Measurements from ENCODE around the gene NUDT4B.
"Not testable (repeated sequence)": the region's sequence is repeated elsewhere in the genome, so short reads cannot be mapped to it uniquely, and the experiment has no call there.

The NUDT4B gene

GRCh38 chr1:148734311-148734662, 14.3 kb upstream of the NUDT4B start:
- DNase-seq (ENCODE audit: insufficient read length, low spot score); FAIRE-seq: not testable (repeated sequence)

DNA sequence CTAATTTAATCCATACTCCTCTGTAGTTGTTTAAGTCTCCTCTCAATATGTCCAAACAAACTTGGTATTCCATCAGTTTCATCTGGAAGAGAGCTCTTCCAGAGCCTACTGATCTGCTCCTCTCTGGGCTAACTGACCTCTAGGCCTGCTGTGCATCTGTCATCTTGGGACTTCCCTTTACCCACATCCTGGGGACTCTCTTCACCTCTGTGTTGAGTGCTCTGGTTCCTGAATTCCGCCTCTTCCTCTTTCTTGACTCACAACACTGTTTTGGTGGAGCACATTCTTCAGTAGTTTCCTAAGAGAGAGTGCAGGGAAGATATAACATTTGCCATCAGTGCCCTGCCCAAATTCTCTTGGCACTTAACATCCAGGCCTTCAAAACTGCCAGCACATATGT, 13.0 kb upstream of the NUDT4B start:
- DNase-seq (ENCODE audit: insufficient read length, low spot score); FAIRE-seq: not testable (repeated sequence)

DNA sequence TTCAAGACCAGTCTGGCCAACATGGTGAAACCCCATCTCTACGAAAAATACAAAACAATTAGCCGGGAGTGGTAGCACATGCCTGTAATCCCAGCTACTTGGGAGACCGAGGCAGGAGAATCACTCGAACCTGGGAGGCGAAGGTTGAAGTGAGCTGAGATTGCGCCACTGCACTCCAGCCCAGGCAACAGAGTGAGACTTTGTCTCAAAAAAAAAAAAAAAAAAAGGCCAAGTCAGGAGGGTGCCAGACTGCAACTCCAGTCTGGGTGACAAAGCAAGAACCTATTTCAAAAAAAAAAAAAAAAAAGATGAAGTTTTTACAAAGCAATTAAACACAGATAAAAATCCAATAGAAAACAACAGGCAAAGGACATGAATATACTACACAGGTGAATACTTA, 9.9 kb upstream of the NUDT4B start:
- not testable (repeated sequence) for FAIRE-seq; DNase-seq (ENCODE audit: insufficient read length, low spot score)

DNA sequence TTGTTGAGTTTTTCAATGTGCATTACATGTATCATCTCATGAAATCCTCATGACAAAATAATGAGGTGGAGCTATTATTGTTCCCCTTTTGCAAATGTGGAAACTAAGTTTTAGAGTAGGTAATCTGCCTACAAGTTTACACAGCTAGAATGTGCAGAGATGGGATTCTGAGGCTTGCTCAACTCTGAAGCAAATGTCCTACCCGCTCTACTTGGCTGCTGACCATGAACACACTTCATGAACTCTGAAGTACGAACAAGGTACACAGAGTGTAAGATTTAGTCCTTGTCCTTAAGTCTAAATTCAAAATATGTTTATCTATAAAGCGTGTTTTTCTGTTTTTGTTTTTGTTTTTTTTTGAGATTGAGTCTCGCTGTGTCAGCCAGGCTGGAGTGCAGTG, 5.4 kb upstream of the NUDT4B start:
- not testable (repeated sequence) for FAIRE-seq; DNase-seq (ENCODE audit: insufficient read length, low spot score)

GRCh38 chr1:148743726-148744720, 4.6 kb upstream of the NUDT4B start:
- not testable (repeated sequence) for FAIRE-seq; DNase-seq (ENCODE audit: insufficient read length, low spot score)

DNA sequence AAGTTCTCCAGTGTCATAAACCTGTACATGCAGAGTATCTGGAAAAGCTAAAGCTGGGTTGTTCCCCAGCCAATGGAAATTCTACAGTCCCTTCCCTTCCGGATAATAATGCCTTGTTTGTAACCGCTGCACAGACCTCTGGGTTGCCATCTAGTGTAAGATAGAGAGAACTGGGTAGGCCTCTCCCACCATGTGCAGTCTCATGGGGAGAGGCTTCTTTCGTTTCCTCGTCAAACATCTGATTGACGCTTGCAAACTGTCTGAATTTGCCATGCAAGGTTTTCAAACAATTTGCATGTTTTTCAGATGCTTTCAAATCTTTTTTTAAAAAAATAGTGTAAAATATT, 734 bp downstream of the NUDT4B start:
- FAIRE-seq: peak; percentile 32
- not testable (repeated sequence) for DNase-seq (ENCODE audit: insufficient read length, low spot score)

DNA sequence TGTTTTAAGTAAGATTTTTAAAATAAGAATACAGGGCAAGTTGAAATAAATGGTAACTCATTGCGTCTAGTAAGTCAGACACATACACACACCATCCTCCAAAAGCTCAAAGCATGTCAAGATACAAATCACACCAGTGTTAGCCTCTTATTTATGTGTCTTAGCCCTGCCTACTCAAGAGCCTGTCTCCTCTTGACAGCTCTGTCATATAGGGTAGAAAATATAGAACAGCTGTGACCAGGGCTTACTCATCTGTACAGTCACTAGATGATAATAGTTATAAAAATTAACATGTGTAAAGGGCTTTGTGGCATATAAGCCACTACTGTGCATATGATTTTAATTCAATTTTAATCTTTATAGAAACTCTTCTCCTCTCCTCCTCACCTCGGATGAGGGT, 7.7 kb downstream of the NUDT4B start:
- not testable (repeated sequence) for FAIRE-seq; DNase-seq (ENCODE audit: insufficient read length, low spot score)

DNA sequence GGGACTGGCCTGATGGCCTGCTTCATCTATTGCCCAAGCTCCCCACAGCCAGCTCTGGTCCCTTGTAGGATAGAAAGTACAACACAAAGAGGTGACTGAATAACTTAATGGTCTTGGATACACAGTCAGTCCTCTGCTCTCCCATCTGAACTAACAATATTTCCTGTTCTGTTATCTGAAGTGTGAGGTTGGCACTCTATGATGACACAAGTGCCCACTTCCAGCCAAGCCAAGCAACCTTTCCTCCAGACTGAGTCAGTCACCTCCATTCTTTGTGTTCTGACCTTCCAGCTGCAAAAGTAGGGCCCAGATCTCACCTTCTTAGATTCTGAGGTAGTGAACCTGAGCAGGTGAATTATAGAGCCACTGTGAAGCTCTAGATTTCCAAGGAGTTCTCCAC, 8.9 kb downstream of the NUDT4B start:
- FAIRE-seq: not testable (repeated sequence)

DNA sequence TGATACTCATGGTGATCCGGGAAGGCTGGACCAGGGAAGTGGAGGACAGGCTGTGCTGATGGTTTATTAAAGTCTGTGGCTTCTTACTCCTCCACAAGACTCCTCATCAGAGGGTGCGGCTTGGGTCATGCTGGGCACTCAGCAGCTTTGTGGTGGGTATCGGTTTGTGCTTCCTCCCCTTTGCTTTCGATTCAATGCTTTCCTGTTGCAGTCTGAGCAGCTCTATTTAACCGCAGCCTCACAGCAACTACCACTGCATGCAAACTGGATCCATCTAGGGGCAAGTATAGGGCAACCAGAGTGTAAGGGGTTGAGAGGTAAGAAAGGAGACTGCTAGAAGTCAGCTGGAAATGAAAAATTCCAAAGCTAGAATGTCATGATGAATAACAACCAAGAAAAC, 9.8 kb downstream of the NUDT4B start:
- FAIRE-seq; DNase-seq (ENCODE audit: insufficient read length, low spot score): not testable (repeated sequence)

More for the DNA sequence above, 8.9 kb downstream of the NUDT4B start:
- not testable (repeated sequence) for DNase-seq (ENCODE audit: insufficient read length, low spot score)

- FAIRE-seq; DNase-seq (ENCODE audit: insufficient read length, low spot score): not testable (repeated sequence)
Measured at GRCh38 chr1:148758925-148759324, 10.4 kb downstream of the NUDT4B start.

DNA sequence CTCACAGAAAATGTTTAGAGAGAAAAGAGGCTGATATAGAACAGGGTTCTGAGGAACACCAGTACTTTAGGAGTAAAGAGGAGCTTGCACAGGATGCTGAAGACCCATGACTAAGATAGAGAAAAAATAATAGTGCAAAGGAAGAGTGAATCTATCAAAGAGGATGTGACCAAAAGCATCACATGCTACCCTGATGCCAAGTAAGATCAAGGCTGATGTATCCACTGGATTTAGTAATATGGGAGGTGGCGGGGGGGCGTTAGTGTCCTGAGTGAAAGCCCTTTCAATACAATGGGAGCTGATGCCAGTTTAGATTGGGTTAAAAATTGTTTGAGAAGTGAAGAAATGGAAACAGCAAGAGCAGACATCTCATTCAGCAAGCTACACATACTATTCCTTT, 11.2 kb downstream of the NUDT4B start:
- DNase-seq (ENCODE audit: insufficient read length, low spot score); FAIRE-seq: not testable (repeated sequence)

- DNase-seq (ENCODE audit: insufficient read length, low spot score); FAIRE-seq: not testable (repeated sequence)
Measured at GRCh38 chr1:148760206-148760605, 11.6 kb downstream of the NUDT4B start.

DNA sequence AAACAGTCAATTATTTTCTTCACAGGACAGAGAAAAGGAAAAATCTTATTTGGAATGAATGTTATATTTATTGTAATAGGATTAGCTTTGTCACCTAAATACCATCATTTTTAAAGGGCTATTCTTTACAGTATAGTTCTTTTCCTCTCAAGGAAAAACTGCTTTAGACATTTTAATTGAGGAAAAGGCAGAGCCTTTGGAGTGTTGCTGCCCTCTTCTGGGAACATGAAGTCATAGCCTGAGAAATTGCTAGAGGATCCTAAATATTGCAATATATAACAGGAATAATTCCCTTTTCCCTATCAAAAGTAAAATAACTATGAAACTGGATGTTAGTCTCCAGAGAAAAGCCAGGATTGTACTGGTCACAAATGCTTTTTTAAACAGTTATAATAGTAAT, 12.8 kb downstream of the NUDT4B start:
- peak; percentile 82 for FAIRE-seq

GRCh38 chr1:148765238-148766019, 16.9 kb downstream of the NUDT4B start:
- DNase-seq (ENCODE audit: insufficient read length, low spot score); FAIRE-seq: not testable (repeated sequence)

More for the DNA sequence above, 12.8 kb downstream of the NUDT4B start:
- not testable (repeated sequence) for DNase-seq (ENCODE audit: insufficient read length, low spot score)

DNA sequence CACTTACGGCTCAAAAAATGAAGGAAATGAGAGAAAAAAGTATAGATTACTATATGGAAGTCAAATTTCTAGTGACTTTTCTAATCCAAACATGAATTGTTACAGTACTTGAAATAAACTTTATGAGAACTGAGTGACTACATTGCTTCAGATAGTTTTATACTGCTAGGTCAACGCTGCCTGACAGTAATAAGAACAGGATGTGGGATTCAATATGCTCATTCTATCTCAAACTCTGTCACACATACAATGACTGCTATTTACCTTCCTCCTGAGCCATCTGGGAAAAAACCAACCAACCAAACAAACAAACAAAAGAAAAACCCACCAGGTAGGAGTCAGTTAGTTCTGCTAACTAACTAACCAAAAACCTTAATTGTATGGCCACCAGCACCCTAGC, 20.0 kb downstream of the NUDT4B start:
- not testable (repeated sequence) for FAIRE-seq; DNase-seq (ENCODE audit: insufficient read length, low spot score)

GRCh38 chr1:148769495-148769894, 20.9 kb downstream of the NUDT4B start:
- DNase-seq (ENCODE audit: insufficient read length, low spot score); FAIRE-seq: not testable (repeated sequence)

- FAIRE-seq; DNase-seq (ENCODE audit: insufficient read length, low spot score): not testable (repeated sequence)
Measured at GRCh38 chr1:148773690-148774089, 25.1 kb downstream of the NUDT4B start.

- not testable (repeated sequence) for DNase-seq (ENCODE audit: insufficient read length, low spot score); FAIRE-seq
Measured at GRCh38 chr1:148774102-148774501, 25.5 kb downstream of the NUDT4B start.

- not testable (repeated sequence) for DNase-seq (ENCODE audit: insufficient read length, low spot score); FAIRE-seq
Measured at GRCh38 chr1:148775263-148775662, 26.7 kb downstream of the NUDT4B start.

DNA sequence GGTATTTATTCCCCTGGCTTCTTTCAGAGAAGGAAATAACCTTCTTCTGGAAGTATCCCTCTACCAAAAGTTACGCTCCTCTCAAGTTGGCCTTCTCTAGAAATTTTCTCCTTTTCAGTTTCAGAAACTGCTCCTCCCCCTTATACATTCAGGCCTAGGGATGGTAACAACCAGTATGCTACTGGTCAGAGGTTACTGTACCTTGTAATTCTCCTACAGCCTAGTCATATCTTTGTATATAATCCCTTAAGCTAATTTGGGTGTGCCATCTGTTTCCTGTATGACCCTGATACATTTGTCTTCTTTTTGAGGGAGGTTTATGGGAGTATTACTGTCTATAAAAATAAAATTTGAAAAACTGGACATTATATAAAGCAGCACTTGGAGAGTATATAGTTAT, 29.1 kb downstream of the NUDT4B start:
- FAIRE-seq; DNase-seq (ENCODE audit: insufficient read length, low spot score): not testable (repeated sequence)

- FAIRE-seq; DNase-seq (ENCODE audit: insufficient read length, low spot score): not testable (repeated sequence)
Measured at GRCh38 chr1:148780404-148780803, 31.8 kb downstream of the NUDT4B start.

All from D721Med (cell line).